Progenitor cell of endocrine pancreas (in vitro differentiated cells): Measurements from ENCODE around the gene DNAJC30. TPM values are rescaled to one million over a fixed set of nuclear protein-coding genes. Genes with fewer than 3 reads are reported as not detected.
"Not testable (repeated sequence)": the region's sequence is repeated elsewhere in the genome, so short reads cannot be mapped to it uniquely, and the experiment has no call there.

Source experiments
- DNase-seq: peaks from one replicate; pipeline ENCODE4 v3.0.0; 2021; ENCODE audit warnings: low spot score; ENCODE audit not compliant: unreplicated experiment
- H3K27ac Mint-ChIP-seq: 2 replicates; pipeline ENCODE4 v1.8.0; 2021; ENCODE audit warnings: mild to moderate bottlenecking, moderate library complexity, mixed read lengths
- H3K27me3 Mint-ChIP-seq: 2 replicates; pipeline ENCODE4 v1.8.0; 2021; ENCODE audit warnings: mixed read lengths
- H3K36me3 Mint-ChIP-seq: 2 replicates; pipeline ENCODE4 v1.8.0; 2022; ENCODE audit warnings: mixed read lengths; ENCODE audit not compliant: insufficient read depth
- H3K4me1 Mint-ChIP-seq: 2 replicates; pipeline ENCODE4 v1.8.0; 2021; ENCODE audit warnings: low read depth, mixed read lengths
- H3K4me3 Mint-ChIP-seq: 2 replicates; pipeline ENCODE4 v1.8.0; 2021; ENCODE audit warnings: low read depth, mild to moderate bottlenecking, moderate library complexity, mixed read lengths
- H3K9me3 Mint-ChIP-seq: 2 replicates; pipeline ENCODE4 v1.8.0; 2021; ENCODE audit warnings: low read depth, mixed read lengths
- total RNA-seq: library from RNA; stranded (reverse); gene quantifications from 2 replicates; pipeline ENCODE4 v1.2.1, GENCODE V29; 2021
- TF ChIP-seq, protein P1 (sequence below): fragments of 200-600 bp; sonication (generic); IDR thresholded peaks from one replicate; pipeline ENCODE4 v1.5.0; 2021; ENCODE audit warnings: antibody characterized with exemption, mild to moderate bottlenecking; ENCODE audit not compliant: unreplicated experiment

The DNAJC30 gene
- total RNA-seq, 1 donor from 2014 or later, result 11.1 TPM

DNA sequence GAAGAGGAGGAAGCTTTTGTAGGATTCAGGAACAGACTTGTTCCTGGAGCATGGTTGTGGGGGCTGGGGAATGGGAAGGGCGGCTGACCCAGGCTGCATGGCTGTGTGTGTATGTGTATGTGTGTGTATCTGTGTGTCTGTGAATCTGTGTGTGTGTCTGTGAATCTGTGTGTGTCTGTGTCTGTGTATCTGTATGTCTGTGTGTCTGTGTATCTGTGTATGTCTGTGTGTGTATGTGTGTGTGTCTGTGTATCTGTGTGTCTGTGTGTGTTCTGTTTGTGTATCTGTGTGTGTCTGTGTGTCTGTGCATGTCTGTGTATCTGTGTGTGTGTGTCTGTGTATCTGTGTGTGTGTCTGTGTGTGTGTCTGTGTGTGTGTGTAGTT is 42.8 kb upstream of the DNAJC30 start:
- Mint-ChIP-seq H3K27me3 (peaks cover 5% of the 10 kb centered on the region), H3K27ac (no peak overlapping the region), H3K4me1 (peaks cover 6% of the 10 kb centered on the region), H3K9me3 (no peaks in the 10 kb centered on the region), H3K36me3 (no peaks in the 10 kb centered on the region), H3K4me3 (no peak overlapping the region)
- TF ChIP-seq, protein P1, sequence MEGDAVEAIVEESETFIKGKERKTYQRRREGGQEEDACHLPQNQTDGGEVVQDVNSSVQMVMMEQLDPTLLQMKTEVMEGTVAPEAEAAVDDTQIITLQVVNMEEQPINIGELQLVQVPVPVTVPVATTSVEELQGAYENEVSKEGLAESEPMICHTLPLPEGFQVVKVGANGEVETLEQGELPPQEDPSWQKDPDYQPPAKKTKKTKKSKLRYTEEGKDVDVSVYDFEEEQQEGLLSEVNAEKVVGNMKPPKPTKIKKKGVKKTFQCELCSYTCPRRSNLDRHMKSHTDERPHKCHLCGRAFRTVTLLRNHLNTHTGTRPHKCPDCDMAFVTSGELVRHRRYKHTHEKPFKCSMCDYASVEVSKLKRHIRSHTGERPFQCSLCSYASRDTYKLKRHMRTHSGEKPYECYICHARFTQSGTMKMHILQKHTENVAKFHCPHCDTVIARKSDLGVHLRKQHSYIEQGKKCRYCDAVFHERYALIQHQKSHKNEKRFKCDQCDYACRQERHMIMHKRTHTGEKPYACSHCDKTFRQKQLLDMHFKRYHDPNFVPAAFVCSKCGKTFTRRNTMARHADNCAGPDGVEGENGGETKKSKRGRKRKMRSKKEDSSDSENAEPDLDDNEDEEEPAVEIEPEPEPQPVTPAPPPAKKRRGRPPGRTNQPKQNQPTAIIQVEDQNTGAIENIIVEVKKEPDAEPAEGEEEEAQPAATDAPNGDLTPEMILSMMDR, result no peak
- no peak for DNase-seq

DNA sequence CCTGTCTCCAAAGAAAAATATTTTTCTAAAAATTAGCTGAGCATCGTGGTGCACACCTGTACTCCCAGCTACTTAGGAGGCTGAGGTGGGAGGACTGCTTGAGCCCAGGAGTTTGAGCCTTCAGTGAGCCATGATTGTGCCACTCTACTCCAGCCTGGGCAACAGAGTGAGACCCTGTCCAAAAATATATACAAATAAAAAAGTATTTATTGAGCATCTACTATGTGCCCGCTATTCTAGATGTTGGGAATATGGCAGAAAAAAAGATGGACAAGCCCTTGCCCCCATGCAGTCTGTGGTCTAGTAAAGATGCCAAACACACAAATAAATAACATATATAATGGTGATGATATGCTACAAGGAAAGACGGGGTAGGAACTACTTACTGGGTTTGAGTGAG is 40.6 kb upstream of the DNAJC30 start:
- no peak overlapping the region for H3K27ac Mint-ChIP-seq
- TF ChIP-seq, protein P1, result no peak
- peaks cover 6% of the 10 kb centered on the region for H3K4me1 Mint-ChIP-seq
- H3K27me3 Mint-ChIP-seq, result peaks cover 12% of the 10 kb centered on the region
- no peak overlapping the region for H3K4me3 Mint-ChIP-seq
- no peaks in the 10 kb centered on the region for H3K9me3 Mint-ChIP-seq
- no peaks in the 10 kb centered on the region for H3K36me3 Mint-ChIP-seq
- no peak for DNase-seq

DNA sequence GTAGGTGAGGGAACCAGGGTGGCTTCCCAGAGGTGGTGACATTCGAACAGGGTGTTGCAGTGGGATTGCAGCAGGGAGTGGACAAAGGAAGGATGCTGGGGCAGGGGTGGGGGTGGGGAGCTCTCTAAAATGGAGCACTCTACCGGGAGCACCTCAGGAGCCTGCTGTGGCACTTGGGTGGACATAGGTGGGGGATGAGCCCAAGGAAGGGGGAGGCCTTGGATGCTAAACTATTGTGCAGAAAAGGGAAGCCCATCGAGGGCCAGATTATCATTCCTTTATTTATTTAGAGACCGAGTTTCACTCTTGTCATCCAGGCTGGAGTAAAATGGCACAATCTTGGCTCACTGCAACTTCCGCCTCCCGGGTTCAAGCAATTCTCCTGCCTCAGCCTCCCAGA is 39.5 kb upstream of the DNAJC30 start:
- Mint-ChIP-seq H3K36me3 (no peaks in the 10 kb centered on the region), H3K4me3 (no peak overlapping the region), H3K27me3 (peaks cover 9% of the 10 kb centered on the region), H3K4me1 (peaks cover 6% of the 10 kb centered on the region), H3K9me3 (no peaks in the 10 kb centered on the region), H3K27ac (no peak overlapping the region)
- TF ChIP-seq, protein P1, result no peak
- DNase-seq, result no peak

DNA sequence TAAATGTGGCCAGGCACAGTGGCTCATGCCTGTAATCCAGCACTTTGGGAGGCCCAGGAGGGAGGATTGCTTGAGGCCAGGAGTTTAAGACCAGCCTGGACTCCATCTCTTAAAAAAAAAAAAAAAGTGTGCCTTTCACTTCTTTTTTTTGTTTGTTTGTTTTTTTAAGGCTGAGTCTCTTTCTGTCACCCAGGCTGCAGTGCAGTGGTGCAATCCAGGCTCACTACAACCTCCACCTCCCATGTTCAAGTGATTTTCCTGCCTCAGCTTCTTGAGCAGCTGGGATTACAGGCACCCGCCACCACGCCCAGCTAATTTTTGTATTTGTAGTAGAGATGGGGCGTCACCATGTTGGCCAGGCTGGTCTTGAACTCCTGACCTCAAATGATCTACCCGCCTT is 38.9 kb upstream of the DNAJC30 start:
- H3K27ac Mint-ChIP-seq, H3K27me3 Mint-ChIP-seq, H3K4me1 Mint-ChIP-seq, H3K9me3 Mint-ChIP-seq, H3K4me3 Mint-ChIP-seq, DNase-seq, H3K36me3 Mint-ChIP-seq: not testable (repeated sequence)

DNA sequence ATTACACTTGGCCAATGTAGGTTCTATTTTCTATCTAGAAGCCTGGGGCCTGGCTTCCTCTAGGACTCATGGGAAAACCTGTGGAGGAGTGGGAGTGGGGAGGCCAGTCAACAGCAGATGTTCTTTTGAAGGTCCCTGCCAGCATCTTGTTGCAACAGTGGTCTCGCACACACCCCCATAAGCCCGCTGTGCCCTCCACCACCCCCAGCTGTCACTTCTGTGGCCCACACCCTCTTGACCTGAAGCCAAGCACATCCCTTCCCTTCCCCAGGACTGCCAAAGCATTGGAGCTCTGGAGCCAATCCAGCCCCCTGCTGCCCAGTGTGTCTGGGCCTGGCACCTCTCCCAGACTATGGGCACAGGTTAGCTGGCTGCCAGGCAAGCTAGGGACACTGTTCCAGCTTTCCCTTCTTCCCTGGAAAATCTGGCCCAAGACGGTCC is 38.1 kb upstream of the DNAJC30 start:
- TF ChIP-seq, protein P1, result no peak
- peak overlapping the region; percentile 65 for H3K4me3 Mint-ChIP-seq
- H3K27me3 Mint-ChIP-seq, result peaks cover 9% of the 10 kb centered on the region
- H3K9me3 Mint-ChIP-seq, result no peaks in the 10 kb centered on the region
- no peaks in the 10 kb centered on the region for H3K36me3 Mint-ChIP-seq
- H3K4me1 Mint-ChIP-seq, result peaks cover 12% of the 10 kb centered on the region
- DNase-seq, result no peak
- H3K27ac Mint-ChIP-seq, result no peak overlapping the region

DNA sequence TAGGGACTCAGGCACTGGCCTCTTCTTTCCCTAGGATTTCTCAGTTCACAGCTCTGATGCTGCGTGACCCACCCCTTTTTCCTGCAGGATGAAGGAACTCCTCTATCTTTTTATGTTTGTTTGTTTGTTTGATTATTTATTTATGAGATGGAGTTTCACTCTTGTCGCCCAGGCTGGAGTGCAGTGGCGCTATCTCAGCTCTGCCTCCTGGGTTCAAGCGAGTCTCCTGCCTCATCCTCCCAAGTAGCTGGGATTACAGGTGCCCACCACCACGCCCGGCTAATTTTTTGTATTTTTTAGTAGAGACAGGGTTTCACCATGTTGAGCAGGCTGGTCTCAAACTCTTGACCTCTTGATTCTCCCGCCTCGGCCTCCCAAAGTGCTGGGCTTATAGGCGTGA is 37.2 kb upstream of the DNAJC30 start:
- not testable (repeated sequence) for H3K9me3 Mint-ChIP-seq, H3K27me3 Mint-ChIP-seq, H3K36me3 Mint-ChIP-seq, DNase-seq
- Mint-ChIP-seq H3K4me3 (peak overlapping the region; percentile 73), H3K27ac (peak overlapping the region; percentile 64), H3K4me1 (peaks cover 20% of the 10 kb centered on the region)
